ENCODE data around the gene CA5A. TPM values are rescaled to one million over a fixed set of nuclear protein-coding genes. Genes with fewer than 3 reads are reported as not detected.
A peak's percentile ranks its signal among the peaks of the same experiment; 100 is the strongest.

Gene CA5A
- total and polyA plus RNA-seq, 2 of the 13 experiments (the other 11 are each of a cell fraction or from before 2014, with no cell fraction given), result 66.8 to 106 TPM

DNA sequence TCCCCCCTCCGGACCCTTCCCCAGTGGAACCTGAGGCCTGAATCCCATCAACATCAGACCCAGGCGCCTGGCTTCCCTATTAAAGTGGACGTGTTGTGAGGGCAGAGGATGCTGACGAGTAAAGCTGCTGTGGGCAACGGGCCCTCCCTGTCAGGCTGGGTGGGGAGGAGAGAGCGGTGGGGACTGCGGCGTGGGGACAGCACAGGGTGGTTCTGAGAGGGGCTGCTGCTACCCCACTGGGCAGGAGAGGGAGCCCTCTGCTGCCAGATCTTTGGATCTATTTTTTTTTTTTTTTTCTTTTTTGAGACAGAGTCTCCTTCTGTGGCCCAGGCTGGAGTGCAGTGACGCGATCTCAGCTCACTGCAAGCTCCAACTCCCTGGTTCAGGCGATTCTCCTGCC, 5.9 kb downstream of the CA5A start (continued):
- TF ChIP-seq, protein P1, sequence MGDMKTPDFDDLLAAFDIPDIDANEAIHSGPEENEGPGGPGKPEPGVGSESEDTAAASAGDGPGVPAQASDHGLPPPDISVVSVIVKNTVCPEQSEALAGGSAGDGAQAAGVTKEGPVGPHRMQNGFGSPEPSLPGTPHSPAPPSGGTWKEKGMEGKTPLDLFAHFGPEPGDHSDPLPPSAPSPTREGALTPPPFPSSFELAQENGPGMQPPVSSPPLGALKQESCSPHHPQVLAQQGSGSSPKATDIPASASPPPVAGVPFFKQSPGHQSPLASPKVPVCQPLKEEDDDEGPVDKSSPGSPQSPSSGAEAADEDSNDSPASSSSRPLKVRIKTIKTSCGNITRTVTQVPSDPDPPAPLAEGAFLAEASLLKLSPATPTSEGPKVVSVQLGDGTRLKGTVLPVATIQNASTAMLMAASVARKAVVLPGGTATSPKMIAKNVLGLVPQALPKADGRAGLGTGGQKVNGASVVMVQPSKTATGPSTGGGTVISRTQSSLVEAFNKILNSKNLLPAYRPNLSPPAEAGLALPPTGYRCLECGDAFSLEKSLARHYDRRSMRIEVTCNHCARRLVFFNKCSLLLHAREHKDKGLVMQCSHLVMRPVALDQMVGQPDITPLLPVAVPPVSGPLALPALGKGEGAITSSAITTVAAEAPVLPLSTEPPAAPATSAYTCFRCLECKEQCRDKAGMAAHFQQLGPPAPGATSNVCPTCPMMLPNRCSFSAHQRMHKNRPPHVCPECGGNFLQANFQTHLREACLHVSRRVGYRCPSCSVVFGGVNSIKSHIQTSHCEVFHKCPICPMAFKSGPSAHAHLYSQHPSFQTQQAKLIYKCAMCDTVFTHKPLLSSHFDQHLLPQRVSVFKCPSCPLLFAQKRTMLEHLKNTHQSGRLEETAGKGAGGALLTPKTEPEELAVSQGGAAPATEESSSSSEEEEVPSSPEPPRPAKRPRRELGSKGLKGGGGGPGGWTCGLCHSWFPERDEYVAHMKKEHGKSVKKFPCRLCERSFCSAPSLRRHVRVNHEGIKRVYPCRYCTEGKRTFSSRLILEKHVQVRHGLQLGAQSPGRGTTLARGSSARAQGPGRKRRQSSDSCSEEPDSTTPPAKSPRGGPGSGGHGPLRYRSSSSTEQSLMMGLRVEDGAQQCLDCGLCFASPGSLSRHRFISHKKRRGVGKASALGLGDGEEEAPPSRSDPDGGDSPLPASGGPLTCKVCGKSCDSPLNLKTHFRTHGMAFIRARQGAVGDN (CRISPR knock-in tag; IDR thresholded peaks at IDR 0.05), result peak; percentile 32
- TF ChIP-seq, protein P2, sequence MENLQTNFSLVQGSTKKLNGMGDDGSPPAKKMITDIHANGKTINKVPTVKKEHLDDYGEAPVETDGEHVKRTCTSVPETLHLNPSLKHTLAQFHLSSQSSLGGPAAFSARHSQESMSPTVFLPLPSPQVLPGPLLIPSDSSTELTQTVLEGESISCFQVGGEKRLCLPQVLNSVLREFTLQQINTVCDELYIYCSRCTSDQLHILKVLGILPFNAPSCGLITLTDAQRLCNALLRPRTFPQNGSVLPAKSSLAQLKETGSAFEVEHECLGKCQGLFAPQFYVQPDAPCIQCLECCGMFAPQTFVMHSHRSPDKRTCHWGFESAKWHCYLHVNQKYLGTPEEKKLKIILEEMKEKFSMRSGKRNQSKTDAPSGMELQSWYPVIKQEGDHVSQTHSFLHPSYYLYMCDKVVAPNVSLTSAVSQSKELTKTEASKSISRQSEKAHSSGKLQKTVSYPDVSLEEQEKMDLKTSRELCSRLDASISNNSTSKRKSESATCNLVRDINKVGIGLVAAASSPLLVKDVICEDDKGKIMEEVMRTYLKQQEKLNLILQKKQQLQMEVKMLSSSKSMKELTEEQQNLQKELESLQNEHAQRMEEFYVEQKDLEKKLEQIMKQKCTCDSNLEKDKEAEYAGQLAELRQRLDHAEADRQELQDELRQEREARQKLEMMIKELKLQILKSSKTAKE (CRISPR knock-in tag; IDR thresholded peaks at IDR 0.05; ENCODE audit: borderline replicate concordance), result no peak
- TF ChIP-seq BORCS8-MEF2B (CRISPR knock-in tag; IDR thresholded peaks at IDR 0.05) (0 out of 2 replicates have a peak, but pooled peaks have one; percentile 28), ZBTB38 (CRISPR knock-in tag; IDR thresholded peaks at IDR 0.05) (peak; percentile 37), GFI1 (CRISPR knock-in tag; IDR thresholded peaks at IDR 0.05; ENCODE audit: borderline replicate concordance) (no peak), AGO2 (optimal IDR thresholded peaks at IDR 0.05; ENCODE audit: low read depth, low read length) (peak; percentile 34), NR2F6 (IDR thresholded peaks at IDR 0.05) (no peak), NR2F6 (CRISPR knock-in tag; IDR thresholded peaks at IDR 0.05) (no peak), RAD21 (CRISPR knock-in tag; IDR thresholded peaks at IDR 0.05) (peak; percentile 36; the same call in 1 of the 2 replicates), AKAP8 (CRISPR knock-in tag; IDR thresholded peaks at IDR 0.05) (peak; percentile 63; the same call in 1 of the 2 replicates)
- TF ChIP-seq, protein P3, sequence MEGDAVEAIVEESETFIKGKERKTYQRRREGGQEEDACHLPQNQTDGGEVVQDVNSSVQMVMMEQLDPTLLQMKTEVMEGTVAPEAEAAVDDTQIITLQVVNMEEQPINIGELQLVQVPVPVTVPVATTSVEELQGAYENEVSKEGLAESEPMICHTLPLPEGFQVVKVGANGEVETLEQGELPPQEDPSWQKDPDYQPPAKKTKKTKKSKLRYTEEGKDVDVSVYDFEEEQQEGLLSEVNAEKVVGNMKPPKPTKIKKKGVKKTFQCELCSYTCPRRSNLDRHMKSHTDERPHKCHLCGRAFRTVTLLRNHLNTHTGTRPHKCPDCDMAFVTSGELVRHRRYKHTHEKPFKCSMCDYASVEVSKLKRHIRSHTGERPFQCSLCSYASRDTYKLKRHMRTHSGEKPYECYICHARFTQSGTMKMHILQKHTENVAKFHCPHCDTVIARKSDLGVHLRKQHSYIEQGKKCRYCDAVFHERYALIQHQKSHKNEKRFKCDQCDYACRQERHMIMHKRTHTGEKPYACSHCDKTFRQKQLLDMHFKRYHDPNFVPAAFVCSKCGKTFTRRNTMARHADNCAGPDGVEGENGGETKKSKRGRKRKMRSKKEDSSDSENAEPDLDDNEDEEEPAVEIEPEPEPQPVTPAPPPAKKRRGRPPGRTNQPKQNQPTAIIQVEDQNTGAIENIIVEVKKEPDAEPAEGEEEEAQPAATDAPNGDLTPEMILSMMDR (CRISPR knock-in tag; IDR thresholded peaks at IDR 0.05), result peak; percentile 56
- TF ChIP-seq, protein P4, sequence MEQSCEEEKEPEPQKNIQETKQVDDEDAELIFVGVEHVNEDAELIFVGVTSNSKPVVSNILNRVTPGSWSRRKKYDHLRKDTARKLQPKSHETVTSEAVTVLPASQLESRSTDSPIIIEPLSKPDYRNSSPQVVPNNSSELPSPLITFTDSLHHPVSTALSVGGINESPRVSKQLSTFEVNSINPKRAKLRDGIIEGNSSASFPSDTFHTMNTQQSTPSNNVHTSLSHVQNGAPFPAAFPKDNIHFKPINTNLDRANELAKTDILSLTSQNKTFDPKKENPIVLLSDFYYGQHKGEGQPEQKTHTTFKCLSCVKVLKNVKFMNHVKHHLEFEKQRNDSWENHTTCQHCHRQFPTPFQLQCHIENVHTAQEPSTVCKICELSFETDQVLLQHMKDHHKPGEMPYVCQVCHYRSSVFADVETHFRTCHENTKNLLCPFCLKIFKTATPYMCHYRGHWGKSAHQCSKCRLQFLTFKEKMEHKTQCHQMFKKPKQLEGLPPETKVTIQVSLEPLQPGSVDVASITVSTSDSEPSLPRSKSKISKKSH (CRISPR knock-in tag; IDR thresholded peaks at IDR 0.05; ENCODE audit: borderline replicate concordance), result 0 out of 2 replicates have a peak, but pooled peaks have one; percentile 28
- TF ChIP-seq, protein P5, sequence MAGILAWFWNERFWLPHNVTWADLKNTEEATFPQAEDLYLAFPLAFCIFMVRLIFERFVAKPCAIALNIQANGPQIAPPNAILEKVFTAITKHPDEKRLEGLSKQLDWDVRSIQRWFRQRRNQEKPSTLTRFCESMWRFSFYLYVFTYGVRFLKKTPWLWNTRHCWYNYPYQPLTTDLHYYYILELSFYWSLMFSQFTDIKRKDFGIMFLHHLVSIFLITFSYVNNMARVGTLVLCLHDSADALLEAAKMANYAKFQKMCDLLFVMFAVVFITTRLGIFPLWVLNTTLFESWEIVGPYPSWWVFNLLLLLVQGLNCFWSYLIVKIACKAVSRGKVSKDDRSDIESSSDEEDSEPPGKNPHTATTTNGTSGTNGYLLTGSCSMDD (CRISPR knock-in tag; IDR thresholded peaks at IDR 0.05), result no peak
- TF ChIP-seq, protein P6, sequence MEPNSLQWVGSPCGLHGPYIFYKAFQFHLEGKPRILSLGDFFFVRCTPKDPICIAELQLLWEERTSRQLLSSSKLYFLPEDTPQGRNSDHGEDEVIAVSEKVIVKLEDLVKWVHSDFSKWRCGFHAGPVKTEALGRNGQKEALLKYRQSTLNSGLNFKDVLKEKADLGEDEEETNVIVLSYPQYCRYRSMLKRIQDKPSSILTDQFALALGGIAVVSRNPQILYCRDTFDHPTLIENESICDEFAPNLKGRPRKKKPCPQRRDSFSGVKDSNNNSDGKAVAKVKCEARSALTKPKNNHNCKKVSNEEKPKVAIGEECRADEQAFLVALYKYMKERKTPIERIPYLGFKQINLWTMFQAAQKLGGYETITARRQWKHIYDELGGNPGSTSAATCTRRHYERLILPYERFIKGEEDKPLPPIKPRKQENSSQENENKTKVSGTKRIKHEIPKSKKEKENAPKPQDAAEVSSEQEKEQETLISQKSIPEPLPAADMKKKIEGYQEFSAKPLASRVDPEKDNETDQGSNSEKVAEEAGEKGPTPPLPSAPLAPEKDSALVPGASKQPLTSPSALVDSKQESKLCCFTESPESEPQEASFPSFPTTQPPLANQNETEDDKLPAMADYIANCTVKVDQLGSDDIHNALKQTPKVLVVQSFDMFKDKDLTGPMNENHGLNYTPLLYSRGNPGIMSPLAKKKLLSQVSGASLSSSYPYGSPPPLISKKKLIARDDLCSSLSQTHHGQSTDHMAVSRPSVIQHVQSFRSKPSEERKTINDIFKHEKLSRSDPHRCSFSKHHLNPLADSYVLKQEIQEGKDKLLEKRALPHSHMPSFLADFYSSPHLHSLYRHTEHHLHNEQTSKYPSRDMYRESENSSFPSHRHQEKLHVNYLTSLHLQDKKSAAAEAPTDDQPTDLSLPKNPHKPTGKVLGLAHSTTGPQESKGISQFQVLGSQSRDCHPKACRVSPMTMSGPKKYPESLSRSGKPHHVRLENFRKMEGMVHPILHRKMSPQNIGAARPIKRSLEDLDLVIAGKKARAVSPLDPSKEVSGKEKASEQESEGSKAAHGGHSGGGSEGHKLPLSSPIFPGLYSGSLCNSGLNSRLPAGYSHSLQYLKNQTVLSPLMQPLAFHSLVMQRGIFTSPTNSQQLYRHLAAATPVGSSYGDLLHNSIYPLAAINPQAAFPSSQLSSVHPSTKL (CRISPR knock-in tag; IDR thresholded peaks at IDR 0.05), result no peak
